ENCODE results near the gene SHFL.

- no peak for TF ChIP-seq ZNF302 (tag by site-specific recombination; IDR thresholded peaks at IDR 0.05; ENCODE audit: low read depth)
- TF ChIP-seq, protein P1, sequence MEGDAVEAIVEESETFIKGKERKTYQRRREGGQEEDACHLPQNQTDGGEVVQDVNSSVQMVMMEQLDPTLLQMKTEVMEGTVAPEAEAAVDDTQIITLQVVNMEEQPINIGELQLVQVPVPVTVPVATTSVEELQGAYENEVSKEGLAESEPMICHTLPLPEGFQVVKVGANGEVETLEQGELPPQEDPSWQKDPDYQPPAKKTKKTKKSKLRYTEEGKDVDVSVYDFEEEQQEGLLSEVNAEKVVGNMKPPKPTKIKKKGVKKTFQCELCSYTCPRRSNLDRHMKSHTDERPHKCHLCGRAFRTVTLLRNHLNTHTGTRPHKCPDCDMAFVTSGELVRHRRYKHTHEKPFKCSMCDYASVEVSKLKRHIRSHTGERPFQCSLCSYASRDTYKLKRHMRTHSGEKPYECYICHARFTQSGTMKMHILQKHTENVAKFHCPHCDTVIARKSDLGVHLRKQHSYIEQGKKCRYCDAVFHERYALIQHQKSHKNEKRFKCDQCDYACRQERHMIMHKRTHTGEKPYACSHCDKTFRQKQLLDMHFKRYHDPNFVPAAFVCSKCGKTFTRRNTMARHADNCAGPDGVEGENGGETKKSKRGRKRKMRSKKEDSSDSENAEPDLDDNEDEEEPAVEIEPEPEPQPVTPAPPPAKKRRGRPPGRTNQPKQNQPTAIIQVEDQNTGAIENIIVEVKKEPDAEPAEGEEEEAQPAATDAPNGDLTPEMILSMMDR (tag by site-specific recombination; IDR thresholded peaks at IDR 0.05) = no peak
- TF ChIP-seq HOXC10 (CRISPR knock-in tag; IDR thresholded peaks at IDR 0.05) = no peak
- no peak for TF ChIP-seq ZNF146 (tag by site-specific recombination; IDR thresholded peaks at IDR 0.05)
- TF ChIP-seq ZNF274 (IDR thresholded peaks at IDR 0.05; ENCODE audit: low read length) = no peak
- TF ChIP-seq ZNF274 (tag by site-specific recombination; IDR thresholded peaks at IDR 0.05; ENCODE audit: borderline replicate concordance) = no peak
- TF ChIP-seq ZNF169 (tag by site-specific recombination; IDR thresholded peaks at IDR 0.05) = no peak
- TF ChIP-seq ZEB2 (tag by site-specific recombination; IDR thresholded peaks at IDR 0.05) = no peak
- TF ChIP-seq, protein P2, sequence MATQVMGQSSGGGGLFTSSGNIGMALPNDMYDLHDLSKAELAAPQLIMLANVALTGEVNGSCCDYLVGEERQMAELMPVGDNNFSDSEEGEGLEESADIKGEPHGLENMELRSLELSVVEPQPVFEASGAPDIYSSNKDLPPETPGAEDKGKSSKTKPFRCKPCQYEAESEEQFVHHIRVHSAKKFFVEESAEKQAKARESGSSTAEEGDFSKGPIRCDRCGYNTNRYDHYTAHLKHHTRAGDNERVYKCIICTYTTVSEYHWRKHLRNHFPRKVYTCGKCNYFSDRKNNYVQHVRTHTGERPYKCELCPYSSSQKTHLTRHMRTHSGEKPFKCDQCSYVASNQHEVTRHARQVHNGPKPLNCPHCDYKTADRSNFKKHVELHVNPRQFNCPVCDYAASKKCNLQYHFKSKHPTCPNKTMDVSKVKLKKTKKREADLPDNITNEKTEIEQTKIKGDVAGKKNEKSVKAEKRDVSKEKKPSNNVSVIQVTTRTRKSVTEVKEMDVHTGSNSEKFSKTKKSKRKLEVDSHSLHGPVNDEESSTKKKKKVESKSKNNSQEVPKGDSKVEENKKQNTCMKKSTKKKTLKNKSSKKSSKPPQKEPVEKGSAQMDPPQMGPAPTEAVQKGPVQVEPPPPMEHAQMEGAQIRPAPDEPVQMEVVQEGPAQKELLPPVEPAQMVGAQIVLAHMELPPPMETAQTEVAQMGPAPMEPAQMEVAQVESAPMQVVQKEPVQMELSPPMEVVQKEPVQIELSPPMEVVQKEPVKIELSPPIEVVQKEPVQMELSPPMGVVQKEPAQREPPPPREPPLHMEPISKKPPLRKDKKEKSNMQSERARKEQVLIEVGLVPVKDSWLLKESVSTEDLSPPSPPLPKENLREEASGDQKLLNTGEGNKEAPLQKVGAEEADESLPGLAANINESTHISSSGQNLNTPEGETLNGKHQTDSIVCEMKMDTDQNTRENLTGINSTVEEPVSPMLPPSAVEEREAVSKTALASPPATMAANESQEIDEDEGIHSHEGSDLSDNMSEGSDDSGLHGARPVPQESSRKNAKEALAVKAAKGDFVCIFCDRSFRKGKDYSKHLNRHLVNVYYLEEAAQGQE (tag by site-specific recombination; IDR thresholded peaks at IDR 0.05) = no peak
- no peak for TF ChIP-seq BCL11A (tag by site-specific recombination; IDR thresholded peaks at IDR 0.05; ENCODE audit: low read depth)
- no peak for TF ChIP-seq ZSCAN18 (tag by site-specific recombination; IDR thresholded peaks at IDR 0.05)
- TF ChIP-seq ZNF747 (tag by site-specific recombination; IDR thresholded peaks at IDR 0.05) = no peak
- TF ChIP-seq ZBTB8A (tag by site-specific recombination; IDR thresholded peaks at IDR 0.05) = no peak
Measured at GRCh38 chr19:10107254-10107653, 21.1 kb downstream of the SHFL start.

All from HEK293 (cell line).